Neural progenitor cell (in vitro differentiated cells): ENCODE results near the gene FDXACB1.

Source experiments
- EZH2 ChIP-seq: fragments of 200-600 bp; sonication (generic); IDR thresholded peaks from 2 replicates; pipeline ENCODE4 v1.6.1; 2017; ENCODE audit warnings: antibody characterized with exemption, mild to moderate bottlenecking, moderate library complexity
- EZH2phosphoT487 ChIP-seq: fragments of 200-600 bp; sonication (generic); IDR thresholded peaks from 2 replicates; pipeline ENCODE4 v1.6.1; 2017; ENCODE audit warnings: antibody characterized with exemption
- TF ChIP-seq, protein P1 (sequence below): fragments of 200-600 bp; sonication (generic); IDR thresholded peaks from 2 replicates; pipeline ENCODE4 v1.5.1; 2017; ENCODE audit warnings: antibody characterized with exemption, mild to moderate bottlenecking

DNA sequence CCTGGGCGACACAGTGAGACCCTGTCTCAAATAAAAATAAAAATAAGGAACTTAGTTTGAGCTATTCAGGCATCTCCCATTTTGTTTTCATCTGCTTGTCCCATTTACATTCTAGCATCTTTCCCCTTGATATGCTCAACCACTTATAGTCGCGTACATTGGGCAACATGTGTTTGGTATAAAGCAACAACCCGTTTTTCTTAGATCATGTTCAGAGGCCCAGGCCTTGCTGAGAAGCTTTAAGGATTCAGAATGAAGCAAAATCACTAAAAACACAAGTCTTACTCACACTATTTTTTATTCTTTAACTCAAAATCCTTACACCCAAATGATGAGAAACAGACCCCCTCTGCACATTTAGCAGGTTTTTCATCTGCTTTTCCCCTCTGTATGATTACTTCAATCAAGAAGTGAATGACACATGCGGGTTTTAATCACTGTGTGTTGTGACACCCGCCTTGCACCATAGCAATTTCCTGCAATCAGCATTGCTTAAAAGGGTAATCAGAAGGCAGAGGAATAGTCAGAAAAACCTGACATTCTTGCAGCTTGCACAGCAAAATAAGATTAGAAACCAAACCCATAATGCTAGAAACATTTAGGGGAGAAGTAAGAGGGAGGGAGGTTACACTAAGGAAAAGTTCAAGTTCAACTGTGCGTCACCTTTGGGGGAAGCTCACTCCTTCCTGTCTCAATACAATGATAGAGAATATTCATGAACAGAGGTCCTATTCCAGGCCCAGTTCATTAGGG, 33.5 kb downstream of the FDXACB1 start:
- no peak for TF ChIP-seq EZH2
- TF ChIP-seq, protein P1, sequence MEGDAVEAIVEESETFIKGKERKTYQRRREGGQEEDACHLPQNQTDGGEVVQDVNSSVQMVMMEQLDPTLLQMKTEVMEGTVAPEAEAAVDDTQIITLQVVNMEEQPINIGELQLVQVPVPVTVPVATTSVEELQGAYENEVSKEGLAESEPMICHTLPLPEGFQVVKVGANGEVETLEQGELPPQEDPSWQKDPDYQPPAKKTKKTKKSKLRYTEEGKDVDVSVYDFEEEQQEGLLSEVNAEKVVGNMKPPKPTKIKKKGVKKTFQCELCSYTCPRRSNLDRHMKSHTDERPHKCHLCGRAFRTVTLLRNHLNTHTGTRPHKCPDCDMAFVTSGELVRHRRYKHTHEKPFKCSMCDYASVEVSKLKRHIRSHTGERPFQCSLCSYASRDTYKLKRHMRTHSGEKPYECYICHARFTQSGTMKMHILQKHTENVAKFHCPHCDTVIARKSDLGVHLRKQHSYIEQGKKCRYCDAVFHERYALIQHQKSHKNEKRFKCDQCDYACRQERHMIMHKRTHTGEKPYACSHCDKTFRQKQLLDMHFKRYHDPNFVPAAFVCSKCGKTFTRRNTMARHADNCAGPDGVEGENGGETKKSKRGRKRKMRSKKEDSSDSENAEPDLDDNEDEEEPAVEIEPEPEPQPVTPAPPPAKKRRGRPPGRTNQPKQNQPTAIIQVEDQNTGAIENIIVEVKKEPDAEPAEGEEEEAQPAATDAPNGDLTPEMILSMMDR = no peak
- no peak for TF ChIP-seq EZH2phosphoT487
